Left forelimb (tissue), 1 donor: ENCODE results near the gene PPCS.

Experiments
- DNase-seq: peaks from one replicate; pipeline ENCODE4 v3.0.0-alpha.2; 2018; ENCODE audit warnings: low spot score

Gene PPCS

GRCh38 chr1:42456010-42456753, at the start of gene PPCS, which contains the start of gene ZMYND12:
Gene PPCS (plus strand): TSS chr1:42456543. CDS start chr1:42456566, 23 bp downstream.
Gene ZMYND12 (minus strand): TSS chr1:42456022. CDS start chr1:42455997, 25 bp downstream.
- peak; percentile 90 for DNase-seq

DNA sequence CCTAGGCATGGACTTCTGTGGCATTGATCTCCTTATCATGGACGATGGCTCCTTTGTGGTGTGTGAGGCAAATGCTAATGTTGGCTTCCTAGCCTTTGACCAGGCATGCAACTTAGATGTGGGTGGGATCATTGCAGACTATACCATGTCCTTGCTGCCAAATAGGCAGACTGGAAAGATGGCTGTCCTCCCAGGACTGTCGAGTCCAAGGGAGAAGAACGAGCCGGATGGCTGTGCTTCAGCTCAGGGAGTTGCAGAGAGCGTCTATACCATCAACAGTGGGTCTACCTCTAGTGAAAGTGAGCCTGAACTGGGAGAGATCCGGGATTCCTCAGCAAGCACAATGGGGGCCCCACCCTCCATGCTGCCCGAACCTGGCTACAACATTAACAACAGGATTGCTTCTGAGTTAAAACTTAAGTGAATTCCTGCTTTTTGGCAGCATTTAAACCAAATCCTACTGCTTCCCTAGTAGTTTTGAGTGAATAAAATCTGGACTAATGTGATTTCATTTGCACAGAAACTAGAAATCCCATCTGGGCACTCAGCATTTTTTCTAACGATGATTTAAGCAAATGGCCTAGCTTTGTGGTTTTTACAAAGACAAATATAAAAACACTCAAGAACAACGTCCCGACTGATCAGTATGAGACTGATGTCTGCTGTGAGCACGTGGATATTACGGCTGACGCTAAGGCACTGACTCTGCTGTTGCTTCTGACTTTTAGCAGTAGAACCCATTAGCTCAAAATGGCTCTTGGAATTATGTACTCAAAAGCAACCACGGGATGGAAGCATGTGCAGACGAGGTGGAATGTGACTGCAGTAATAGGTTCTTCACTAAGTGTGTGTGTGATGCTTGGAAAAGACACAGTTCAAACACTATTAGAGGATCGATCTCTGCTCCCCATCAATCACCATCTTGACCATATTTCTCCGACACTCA, 41.5 kb upstream of the PPCS start:
- no peak for DNase-seq

DNA sequence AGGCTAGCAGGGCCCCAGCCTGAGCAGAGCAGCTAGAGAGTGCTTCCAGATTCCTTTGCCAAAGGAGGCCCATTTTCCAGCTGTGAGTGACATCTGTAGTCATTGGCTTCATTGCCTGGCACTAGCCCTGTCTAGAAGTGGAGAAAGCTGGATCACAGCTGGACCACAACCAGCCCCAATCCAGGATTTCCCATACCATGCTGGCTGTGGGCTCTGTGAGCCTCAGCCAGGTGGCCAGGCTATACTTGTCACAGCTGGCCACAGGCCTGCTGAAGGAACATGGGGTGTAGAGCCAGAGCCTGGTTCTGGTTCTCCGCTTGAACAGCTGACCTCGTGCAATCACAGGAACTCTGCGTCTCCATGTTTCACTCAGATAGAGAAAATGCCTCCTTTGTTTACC, 39.2 kb upstream of the PPCS start:
- DNase-seq = no peak

DNA sequence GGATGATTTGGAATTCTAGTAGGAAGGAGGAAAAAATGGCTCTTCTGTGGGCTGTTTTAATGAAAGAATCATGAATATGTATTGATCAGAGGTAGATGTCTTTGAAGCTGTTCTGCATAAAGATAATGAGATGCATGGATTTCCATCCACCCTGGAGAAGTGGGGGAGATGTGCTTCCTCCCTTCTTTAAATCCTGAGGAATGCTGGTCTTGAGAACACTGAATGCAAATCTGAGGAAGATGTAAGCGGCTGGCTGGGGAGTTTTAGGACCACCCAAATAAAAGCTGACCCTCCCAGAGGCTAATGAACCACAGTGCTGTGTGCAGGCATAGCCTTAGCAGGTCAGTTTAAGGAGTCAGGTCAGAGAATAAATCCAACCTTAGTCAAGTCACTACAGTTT, 37.8 kb upstream of the PPCS start:
- DNase-seq = no peak

GRCh38 chr1:42419126-42419821, 37.1 kb upstream of the PPCS start:
- DNase-seq = peak; percentile 83

DNA sequence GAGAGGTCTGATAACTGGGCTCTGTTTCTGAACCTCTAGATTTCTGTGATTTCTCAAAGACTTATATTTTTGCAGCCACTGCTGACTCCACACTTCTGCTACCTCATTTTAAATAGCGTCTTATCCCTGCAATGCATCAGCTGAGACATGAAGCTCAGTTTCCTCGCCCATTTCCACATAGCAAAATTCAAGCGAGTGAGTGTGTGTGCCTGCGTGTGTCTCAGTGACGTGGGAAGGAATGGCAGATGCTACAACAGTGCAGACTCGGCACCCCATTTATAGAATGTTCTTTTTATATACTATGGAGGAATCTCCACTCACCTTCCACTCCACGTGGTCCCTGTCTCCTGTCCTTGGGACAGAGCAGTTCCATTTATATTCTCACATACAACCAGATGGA, 36.2 kb upstream of the PPCS start:
- no peak for DNase-seq

DNA sequence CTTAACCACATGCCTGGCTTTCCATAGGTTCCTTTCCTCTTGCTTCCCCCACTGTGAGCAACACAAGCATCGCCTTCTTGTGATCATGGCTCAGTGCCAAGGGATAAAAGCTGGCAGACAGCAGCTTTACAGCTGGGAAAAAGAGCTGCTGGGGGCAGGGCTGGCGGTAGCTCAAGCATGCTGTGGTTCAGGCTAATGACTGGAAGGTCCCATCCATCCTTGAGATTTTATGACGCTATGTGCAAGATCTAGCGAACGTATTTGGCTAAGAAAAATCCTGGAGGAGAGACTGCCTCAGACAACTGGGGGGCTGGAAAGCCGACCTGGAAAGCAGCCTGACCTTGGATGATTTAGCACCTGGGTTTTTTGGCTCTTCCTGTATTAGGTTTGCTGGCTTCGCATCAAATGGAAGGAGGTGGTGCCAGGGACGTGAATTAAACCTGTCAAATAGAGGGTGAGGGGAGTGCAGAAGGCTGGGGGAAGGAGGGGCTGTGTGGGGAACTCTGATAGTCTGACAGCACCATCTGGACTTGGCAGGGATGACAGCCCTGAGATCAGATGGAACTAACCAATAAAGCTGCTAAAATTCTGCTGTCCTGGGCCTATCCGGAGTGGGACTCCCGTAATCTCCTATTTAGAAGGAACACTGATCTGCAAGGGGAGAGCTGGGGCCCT, 35.3 kb upstream of the PPCS start:
- DNase-seq = peak; percentile 85

- no peak for DNase-seq
These were observed 33.6 kb upstream of the PPCS start for GRCh38 chr1:42422737-42423136.

- no peak for DNase-seq
These were observed 32.7 kb upstream of the PPCS start for GRCh38 chr1:42423681-42424080.

DNA sequence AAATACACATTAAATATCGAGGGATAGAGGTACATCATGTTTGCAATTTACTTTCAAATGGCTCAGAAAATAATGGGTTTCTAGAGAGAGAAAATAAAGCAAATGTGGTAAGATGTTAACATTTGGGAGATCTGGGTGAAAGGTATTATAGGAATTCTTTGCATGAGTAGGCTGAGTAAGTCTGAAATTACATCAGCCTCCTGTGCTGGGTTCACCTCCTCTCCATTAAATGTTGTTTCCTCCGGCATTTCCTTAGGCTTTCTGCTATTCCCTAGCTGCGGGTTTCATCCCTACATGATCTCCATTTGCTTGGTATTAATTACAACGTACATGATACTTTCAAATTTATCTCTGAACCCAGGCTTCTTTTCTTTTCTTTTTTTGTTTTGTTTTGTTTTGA, 32.1 kb upstream of the PPCS start:
- DNase-seq = no peak

DNA sequence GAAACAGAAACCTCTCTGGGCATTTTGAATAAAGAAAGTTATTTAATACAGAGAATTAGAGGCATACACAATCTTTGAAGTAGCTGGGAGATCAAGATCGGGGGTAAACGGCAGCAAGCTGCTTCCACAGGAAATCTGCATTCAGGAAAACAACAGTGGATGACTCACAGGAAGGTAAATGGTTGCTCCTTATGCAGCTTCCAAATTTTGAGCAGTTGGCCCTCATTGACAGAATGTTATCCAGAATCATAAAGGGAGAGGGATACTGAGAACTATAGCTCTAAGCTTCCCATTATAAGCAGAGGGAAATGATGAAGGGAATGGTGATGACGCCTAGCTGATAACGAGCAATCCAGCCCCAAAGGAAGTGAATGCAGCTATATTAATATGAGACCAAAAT, 29.1 kb upstream of the PPCS start:
- no peak for DNase-seq

DNA sequence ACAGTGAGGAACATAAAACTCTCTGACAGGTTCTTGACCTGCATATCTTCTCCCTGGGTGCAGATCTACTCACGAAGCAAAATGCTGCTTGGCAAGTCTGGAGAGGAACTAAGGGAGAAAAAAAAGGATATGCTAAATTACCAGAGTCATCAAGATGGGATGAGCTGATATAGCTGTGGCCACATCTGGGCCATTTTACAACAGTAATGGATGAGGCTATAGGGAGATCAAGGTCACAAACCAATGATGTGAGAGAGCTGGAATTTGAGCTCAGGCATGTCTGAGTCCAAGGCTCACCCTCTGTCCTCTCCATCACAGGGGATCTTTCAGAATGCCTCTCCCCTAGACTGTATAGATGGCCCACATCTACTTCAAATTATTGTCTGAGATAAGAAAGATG, 26.7 kb upstream of the PPCS start:
- DNase-seq = no peak

- DNase-seq = no peak
These were observed 25.8 kb upstream of the PPCS start for GRCh38 chr1:42430286-42431135.

- no peak for DNase-seq
These were observed 24.8 kb upstream of the PPCS start for GRCh38 chr1:42431514-42431913.

DNA sequence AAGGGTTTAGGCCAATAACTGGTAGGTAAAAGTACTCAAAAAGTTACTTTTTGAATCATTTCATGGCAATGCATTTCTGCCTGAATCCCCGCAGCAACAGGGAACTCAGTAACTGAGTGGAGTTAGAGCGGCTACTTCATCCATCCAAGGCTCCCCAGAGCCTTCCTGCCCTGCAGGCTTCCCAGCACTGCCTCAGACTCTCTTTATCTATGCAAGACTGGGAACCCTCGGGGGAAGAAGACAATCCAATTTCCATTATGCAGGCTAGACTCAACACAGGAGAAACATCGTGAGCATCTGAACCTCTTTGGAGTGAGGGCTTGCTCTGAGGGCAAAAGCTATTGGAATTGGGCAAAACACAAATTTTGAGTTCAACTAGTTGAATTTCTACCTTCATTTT, 23.6 kb upstream of the PPCS start:
- no peak for DNase-seq

DNA sequence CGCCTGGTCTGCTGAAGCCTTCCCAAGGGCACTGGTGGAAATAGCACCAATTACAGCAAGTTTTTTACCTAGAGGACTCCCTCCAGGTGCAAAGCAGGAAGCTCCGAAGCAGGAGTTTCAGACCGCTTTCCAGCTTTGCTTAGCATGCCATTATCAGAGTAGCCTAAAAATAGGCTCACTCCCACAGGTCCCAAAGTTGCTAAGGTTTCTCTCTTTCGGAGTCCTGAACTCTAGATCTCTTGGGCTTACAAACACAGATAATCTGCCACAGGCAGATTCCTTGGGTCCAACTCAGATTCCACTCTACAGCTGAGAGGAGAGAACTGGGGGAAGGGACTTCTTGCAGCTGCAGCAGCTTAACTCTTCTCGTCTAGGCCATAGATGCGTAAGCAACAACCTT, 23.0 kb upstream of the PPCS start:
- DNase-seq = no peak

- DNase-seq = no peak
These were observed 22.0 kb upstream of the PPCS start for GRCh38 chr1:42434340-42434739.

DNA sequence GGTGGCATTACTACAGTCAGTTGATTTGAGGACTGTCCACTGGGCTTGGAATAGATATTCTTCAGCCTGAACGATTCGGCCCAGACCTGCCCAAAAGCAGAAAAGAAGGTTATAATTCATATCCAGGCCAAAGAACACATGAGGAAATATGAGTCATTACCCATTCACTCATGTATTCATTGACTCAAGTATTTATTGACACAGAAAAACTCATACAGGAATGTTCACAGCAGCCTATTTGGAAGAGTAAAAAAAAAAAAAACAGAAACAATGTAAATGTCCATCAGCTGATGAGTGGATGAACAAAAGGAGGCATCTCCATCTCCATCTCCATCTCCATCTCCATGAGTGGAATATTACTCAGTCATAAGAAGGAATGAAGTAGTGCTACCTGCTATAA, 16.4 kb upstream of the PPCS start:
- no peak for DNase-seq

DNA sequence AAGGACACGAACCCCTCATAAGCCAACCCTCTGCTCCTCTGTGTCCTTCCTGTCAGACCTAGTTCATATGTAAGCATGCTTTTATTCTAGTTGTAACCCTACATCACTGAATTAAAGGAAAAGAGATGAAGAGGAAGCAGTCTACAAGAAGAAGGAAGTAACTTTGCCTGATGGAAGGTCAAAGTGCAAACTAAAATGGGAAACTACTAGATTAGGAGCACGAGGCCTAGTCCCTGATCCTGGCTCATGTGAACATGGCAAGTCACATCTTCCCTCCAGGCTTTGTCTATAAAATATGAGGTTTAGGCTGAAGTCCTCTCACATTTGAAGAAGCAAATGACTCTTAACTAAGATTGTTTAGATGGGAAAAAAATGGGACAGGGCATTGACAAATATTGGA, 13.7 kb upstream of the PPCS start:
- no peak for DNase-seq

DNA sequence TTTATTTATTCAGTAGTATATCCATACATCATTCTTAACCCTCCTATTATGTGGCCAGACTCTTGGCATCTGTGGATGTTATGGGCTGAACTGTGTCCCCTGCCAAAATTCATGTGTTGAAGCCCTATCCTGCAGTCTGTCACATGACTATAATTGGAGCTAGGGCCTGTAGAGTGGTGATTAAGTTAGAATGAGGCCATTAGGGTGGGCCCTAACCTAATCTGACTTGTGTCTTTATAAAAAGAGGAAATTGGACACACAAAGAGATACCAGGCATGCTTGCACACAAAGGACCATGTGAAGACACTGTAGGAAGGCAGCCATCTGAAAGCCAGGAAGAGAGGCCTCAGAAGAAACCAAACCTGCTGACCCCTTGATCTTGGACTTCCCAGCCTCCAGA, 7.1 kb upstream of the PPCS start:
- no peak for DNase-seq

DNA sequence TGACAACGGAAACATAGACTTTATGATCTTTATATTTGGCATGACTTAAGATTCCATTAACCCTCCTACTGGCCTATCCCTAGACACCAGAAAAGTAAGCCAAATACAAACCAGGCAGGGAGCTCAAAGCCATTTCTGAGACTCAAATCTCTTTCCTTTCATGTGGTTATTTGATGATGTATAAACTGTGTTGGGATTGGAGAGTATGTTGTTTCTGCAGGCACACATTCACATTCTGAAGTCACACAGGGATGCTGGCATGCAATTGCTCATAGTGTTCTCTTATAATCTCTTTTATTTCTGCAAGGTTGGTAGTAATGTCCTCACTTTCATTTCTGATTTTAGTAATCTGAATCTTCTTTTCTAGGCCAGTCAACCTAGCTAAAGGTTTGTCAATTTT, 6.3 kb upstream of the PPCS start:
- DNase-seq = no peak
